ENCODE measurements around the gene PNCK.
"Not testable (repeated sequence)": the region's sequence is repeated elsewhere in the genome, so short reads cannot be mapped to it uniquely, and the experiment has no call there.

PNCK gene

GRCh38 chrX:153685156-153685536 lies 11.5 kb upstream of the PNCK start:
- DNase-seq = no peak

- DNase-seq = no peak
These were observed 11.0 kb upstream of the PNCK start for GRCh38 chrX:153684467-153685155.

GRCh38 chrX:153683486-153683885 lies 9.9 kb upstream of the PNCK start:
- not testable (repeated sequence) for DNase-seq

GRCh38 chrX:153681175-153681574 lies 7.6 kb upstream of the PNCK start:
- DNase-seq = no peak

- DNase-seq = no peak
These were observed 722 bp upstream of the PNCK start for GRCh38 chrX:153674219-153674851.

- no peak for DNase-seq
These were observed 834 bp downstream of the PNCK start for GRCh38 chrX:153672531-153673427.

GRCh38 chrX:153671589-153672530 lies 1.8 kb downstream of the PNCK start:
- no peak for DNase-seq

- no peak for DNase-seq
These were observed 2.6 kb downstream of the PNCK start for GRCh38 chrX:153670748-153671588.

- no peak for DNase-seq
These were observed 3.5 kb downstream of the PNCK start for GRCh38 chrX:153669901-153670731.

- DNase-seq = no peak
These were observed 4.3 kb downstream of the PNCK start for GRCh38 chrX:153669174-153669890.

GRCh38 chrX:153668423-153669173 lies 5.0 kb downstream of the PNCK start:
- DNase-seq = no peak

- no peak for DNase-seq
These were observed 5.6 kb downstream of the PNCK start for GRCh38 chrX:153667956-153668396.

GRCh38 chrX:153667281-153667955 lies 6.2 kb downstream of the PNCK start:
- no peak for DNase-seq

- DNase-seq = no peak
These were observed 7.8 kb downstream of the PNCK start for GRCh38 chrX:153665726-153666306.

GRCh38 chrX:153662266-153662665 lies 11.3 kb downstream of the PNCK start:
- DNase-seq = no peak

- no peak for DNase-seq
These were observed 14.3 kb downstream of the PNCK start for GRCh38 chrX:153659268-153659667.

- no peak for DNase-seq
These were observed 16.5 kb downstream of the PNCK start for GRCh38 chrX:153657161-153657560.

- DNase-seq = no peak
These were observed 20.1 kb downstream of the PNCK start for GRCh38 chrX:153653556-153653955.
